Neural progenitor cell (in vitro differentiated cells): ENCODE results near the gene PSME3IP1.

Experiments used
- EZH2 ChIP-seq: fragments of 200-600 bp; sonication (generic); IDR thresholded peaks from 2 replicates; pipeline ENCODE4 v1.6.1; 2017; ENCODE audit warnings: antibody characterized with exemption, mild to moderate bottlenecking, moderate library complexity
- TF ChIP-seq, protein P1 (sequence below): fragments of 200-600 bp; sonication (generic); IDR thresholded peaks from 2 replicates; pipeline ENCODE4 v1.5.1; 2017; ENCODE audit warnings: antibody characterized with exemption, mild to moderate bottlenecking

DNA sequence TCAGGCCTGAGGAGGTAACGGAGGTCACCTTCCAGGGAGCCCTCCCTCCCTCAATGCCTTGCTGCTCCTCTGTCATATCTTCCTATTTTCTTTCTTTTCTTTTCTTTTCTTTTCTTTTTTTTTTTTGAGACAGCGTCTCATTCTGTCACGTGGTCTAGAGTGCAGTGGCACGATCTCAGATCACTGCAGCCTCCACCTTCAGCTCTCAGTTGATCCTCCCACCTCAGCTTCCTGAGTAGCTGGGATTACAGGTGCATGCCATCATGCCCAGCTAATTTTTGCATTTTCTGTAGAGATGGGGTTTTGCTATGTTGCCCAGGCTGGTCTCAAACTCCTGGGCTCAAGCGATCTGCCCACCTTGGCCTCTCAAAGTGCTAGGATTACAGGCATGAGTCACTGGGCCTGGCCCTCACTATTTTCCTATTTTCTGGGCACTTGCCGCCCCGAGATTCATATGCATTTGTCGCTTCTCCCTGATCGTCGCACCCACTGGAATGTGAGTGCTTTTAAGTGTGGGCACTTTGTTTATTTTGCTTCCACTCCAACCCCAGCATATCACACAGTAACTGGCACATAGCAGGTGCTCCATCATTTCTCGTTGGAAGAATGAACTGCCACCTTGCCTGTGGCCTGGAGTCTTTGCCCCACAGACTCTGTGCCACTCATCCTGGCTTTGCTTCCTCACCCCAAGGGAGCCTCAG lies 61.7 kb downstream of the PSME3IP1 start:
- TF ChIP-seq EZH2: no peak
- TF ChIP-seq, protein P1, sequence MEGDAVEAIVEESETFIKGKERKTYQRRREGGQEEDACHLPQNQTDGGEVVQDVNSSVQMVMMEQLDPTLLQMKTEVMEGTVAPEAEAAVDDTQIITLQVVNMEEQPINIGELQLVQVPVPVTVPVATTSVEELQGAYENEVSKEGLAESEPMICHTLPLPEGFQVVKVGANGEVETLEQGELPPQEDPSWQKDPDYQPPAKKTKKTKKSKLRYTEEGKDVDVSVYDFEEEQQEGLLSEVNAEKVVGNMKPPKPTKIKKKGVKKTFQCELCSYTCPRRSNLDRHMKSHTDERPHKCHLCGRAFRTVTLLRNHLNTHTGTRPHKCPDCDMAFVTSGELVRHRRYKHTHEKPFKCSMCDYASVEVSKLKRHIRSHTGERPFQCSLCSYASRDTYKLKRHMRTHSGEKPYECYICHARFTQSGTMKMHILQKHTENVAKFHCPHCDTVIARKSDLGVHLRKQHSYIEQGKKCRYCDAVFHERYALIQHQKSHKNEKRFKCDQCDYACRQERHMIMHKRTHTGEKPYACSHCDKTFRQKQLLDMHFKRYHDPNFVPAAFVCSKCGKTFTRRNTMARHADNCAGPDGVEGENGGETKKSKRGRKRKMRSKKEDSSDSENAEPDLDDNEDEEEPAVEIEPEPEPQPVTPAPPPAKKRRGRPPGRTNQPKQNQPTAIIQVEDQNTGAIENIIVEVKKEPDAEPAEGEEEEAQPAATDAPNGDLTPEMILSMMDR: no peak
